HG03175 (cell line): Measurements from ENCODE around the gene ZNF442.
"Not testable (repeated sequence)": the region's sequence is repeated elsewhere in the genome, so short reads cannot be mapped to it uniquely, and the experiment has no call there.

Source experiments
- ATAC-seq: cut with Tn5 transposase; IDR thresholded peaks from one replicate; pipeline ENCODE4 v1.9.1; 2021; ENCODE audit warnings: mild to moderate bottlenecking, moderate library complexity; ENCODE audit not compliant: unreplicated experiment

ZNF442 gene

DNA sequence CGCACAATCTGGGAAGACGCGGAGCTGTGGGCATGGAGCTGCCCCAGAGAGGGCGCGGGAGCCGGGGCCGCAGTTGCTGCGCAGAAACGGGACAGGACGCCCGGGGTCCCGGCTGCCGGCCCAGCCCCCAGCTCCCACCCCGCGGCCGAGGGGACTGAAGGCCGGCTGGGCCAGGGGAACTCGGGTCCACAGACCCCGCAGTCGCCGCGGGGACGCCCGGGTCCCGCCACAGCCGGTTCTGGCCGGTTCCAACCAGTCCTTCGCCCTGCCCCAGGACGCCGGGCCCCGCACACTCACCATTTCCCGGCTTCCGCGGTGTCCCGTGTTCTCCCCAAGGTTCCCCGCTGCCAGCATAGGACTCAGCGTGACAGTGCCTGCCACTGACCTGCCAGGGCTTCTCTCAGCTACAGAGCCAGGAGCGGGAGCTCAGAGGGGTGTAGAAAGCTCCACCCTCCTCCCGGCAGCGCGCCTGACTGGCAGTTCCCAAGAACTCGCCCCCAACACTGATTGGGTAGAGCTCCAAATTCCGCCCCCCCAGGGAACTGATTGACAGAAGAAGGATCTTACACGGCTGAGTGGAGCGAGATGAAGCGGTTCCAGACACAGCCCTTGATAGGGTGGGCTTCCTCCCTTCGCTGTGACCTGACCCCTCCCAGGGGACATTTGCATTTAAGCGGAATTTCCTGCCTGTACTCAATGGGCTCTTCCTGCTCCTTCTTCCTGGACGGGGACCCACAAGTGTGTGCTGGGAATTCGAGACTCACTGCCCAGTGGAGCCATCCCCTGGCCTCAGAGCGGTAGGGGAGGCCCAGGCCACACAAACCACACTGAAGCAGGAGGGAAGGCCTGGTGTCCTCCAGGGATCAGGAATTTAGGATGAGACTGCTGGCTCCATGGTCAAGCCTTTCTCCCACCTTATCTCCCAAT lies at the start of gene ZNF442:
Gene ZNF442, minus strand, starts transcription at position 448 of the 927 bp plus-strand sequence. CDS start 2,052 bp downstream, outside the sequence.
- ATAC-seq, result peak; percentile 88

DNA sequence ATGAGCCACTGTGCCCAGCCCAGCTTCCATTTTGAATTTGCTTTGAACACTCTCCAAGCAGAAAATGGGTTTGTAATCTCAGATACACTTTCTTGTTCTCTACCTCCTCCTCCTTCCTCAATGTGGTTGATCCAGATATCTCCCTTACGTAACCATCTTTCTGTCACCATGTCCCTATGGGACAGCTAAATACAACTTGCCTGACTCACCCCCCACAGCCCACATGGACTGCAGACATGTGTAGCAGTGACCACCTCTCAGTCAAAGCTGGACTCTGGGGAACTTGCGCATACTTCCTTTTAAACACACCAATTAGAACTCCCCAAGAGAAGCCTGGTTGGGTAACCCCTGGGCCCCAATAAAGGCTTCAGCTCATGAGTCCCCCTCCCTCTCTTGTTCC lies 46.4 kb upstream of the ZNF442 start:
- no peak for ATAC-seq

DNA sequence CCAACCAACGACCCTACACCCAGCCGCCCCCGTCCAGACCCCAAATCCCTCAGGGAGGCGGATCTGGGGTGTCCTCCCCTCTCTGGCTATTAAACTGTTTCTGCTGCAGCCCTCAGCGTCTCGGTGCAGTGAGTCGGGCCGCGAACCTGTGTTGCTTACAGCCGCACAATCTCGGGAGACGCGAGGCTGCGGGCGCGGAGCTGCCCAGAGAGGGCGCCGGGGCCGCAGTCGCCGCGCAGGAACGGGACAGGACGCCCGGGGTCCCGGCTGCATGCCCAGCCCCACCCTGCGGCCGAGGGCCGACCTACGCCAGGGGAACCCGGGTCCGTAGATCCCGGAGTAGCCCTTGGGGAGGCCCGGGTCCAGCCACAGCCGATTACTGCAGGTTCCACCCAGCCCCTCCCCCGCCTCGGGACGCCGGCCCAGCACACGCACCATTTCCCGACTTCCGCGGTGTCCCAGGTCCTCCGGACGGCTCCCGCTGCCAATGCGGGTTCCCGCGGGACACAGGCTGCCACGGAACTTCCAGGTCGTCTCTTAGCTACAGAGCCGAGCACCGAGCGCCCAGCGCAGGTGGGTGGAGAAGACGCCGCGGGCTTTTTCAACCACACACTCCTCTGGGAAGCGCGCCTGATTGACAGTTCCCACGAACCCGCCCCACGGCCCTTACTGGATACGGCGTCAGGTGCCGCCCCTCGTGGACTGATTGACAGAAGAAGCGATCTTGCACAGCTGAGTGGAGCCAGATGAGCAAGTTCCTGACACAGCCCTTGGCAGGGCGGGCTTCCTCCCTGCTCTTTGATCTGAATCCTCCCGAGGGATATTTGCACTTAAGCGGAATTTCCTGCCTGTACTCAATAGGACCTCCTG lies 35.4 kb upstream of the ZNF442 start, which contains the start of gene ZNF799:
Gene ZNF799, minus strand, starts transcription at position 639 of the 870 bp plus-strand sequence. Its CDS starts 201 bp downstream, at position 438.
- peak; percentile 85 for ATAC-seq

DNA sequence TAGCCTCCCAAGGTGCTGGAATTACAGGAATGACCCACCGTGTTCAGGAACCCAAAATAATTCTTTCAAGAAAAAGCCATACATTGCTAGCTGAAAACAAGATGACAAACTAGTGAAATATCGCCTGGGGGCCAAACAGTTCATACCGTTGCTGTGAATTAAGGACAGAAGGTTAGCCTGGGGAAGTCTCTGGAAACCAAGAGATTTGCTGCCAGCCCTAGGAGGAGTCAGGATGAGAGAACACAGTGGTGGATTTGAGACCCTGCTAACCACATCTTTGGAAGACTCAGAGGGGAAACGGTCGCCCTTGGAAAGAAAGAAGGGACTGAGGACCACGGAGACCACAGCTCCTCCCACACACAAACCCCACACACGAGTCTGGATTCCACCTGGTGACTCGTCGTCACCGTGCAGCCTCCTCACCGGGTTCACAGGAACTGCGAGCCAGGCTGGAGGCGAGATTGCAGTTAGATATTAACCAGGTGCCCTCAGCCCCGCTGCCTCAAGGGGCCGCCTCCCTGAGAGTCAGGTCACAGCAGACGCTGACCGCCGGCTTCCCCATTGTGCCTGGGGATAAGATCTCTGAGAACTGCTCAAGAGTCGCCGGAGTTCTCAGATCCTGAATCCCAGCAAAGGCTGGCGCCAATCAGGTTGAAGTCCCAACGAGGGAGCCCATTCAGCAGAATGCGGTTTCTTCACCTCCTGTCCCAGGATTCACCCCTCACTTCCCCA lies 34.6 kb upstream of the ZNF442 start:
- ATAC-seq, result peak; percentile 44

DNA sequence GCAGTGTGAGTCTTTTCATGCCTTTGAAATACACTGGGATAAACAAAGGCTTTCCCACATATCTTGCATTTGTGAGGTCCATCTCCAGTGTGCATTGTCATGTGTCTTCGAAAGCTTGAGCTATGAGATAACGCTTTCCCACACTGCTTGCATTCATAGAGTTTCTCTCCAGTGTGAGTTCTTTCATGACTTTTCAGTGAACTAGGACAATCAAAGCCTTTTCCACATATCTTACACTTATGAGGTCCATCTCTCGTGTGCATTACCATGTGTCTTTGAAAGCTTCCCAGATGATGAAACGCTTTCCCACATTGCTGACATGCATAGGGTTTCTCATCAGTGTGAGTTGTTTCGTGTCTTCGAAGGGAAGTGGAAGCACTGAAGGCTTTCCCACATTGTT lies 25.7 kb upstream of the ZNF442 start:
- ATAC-seq, result not testable (repeated sequence)

DNA sequence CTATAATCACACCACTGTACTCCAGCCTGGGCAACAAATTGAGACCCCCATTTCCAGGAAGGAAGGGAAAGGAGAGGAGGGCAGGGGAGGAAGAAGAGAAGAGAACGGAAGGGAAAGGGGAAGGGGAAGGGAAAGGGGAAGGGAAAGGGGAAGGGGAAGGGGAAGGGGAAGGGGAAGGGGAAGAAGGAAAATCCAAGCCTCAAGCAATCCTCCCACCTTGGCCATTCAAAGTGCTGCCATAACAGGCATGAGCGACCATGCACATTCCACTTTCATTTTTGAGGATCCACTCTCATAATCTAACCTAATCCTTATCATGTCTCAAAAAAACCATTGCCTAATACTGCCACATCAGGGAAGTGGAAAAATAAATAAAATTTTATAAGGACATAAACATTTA lies 20.9 kb upstream of the ZNF442 start:
- not testable (repeated sequence) for ATAC-seq

DNA sequence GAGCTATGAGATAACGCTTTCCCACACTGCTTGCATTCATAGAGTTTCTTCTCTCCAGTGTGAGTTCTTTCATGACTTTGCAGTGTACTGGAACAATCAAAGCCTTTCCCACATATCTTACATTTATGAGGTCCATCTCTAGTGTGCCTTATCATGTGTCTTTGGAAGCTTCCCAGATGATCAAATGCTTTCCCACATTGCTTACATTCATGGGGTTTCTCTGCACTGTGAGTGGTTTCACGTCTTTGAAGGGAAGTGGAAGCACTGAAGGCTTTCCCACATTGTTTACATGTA lies 14.9 kb upstream of the ZNF442 start:
- ATAC-seq, result no peak

DNA sequence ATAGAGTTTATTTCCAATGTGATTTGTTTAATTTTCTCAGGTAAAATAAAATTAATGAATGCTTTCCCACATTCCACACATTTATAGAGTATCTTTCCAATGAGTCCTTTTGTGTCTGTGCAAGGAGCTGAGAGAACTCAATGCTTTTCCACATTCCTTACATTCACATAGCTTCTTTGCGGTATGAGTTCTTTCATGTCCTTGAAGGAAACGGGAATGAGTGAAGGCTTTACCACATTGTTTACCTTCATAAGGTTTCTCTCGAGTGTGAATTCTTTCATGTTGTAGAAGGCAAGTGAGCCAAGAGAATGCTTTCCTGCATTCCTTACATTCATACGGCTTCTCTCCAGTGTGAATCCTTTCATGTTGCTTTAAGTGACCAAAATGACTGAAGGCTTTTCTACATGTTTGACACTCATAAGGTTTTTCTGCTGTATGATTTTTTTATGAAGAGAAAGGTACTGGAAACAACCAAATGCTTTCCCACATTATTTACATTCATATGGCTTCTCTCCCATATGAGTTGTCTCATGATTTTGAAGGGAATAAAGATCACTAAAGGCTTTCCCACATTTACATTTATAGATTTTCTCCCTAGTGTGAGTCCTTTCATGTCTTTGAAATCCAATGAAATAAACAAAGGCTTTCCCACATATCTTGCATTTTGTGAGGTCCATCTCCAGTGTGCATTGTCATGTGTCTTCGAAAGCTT lies 14.4 kb upstream of the ZNF442 start:
- no peak for ATAC-seq

DNA sequence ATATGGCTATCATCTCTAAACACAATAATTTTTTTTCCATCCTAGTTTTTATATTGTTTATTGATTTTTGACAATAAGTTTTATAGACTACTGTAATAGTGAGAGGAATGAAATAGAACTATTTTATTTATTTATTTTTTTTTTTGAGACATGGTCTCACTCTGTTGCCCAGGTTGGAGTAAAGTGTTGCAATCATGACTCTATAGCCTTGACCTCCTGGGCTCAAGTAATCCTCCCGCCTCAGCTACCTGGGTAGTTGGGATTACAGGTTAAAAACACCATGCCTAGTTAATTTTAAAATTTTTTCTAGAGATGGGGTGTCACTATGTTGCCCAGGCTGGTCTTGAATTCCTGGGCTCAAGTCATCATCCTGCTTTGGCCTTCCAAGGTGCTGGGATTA lies 8.5 kb upstream of the ZNF442 start:
- ATAC-seq, result no peak

DNA sequence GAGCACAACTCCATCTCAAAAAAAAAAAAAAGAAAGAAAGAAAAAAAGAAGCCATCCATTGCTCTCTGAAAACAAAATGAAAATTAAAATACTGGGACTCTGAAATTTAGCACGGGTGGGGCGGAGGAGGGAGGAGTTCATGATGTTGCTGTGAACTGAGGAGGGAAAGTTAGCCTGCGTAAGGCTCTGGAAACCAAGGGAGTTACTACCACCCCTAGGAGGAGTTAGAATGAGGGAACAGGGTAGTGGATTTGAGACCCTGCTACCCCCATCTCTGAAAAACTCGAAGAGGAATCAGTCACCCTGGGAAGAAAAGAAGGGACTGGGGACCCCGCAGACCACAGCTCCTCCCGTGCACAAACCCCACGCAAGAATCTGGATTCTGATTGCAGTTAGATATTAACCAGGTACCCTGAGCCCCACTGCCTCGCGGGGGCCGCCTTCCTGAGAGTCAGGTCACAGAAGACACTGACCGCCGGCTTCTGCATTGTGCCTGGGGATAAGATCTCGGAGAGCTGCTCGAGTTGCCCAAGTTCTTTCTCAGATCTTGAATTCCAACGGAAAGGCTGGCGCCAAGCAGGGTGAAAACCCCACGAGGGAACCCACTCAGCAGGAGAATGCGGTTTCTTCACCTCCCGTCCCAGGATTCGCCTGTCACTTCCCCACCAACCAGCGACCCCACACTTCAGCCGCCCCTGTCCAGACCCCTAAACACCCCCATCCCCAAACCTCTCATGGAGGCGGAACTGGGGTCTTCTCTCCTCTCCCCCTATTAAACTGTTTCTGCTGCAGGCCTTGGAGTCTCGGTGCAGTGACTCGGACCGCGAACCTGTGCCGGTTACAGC lies 870 bp downstream of the ZNF442 start:
- no peak for ATAC-seq

DNA sequence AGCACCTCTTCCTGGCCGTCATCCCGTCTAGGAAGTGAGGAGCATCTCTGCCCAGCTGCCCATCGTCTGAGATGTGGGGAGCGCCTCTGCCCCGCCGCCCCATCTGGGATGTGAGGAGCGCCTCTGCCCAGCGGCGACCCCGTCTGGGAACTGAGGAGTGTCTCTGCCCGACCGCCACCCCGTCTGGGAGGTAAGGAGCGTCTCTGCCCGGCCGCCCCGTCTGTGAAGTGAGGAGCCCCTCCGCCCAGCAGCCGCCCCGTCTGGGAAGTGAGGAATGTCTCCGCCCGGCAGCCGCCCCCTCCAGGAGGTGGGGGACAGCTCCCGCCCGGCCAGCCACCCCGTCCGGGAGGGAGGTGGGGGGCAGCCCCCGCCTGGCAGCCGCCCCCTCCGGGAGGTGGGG lies 3.2 kb downstream of the ZNF442 start:
- not testable (repeated sequence) for ATAC-seq

DNA sequence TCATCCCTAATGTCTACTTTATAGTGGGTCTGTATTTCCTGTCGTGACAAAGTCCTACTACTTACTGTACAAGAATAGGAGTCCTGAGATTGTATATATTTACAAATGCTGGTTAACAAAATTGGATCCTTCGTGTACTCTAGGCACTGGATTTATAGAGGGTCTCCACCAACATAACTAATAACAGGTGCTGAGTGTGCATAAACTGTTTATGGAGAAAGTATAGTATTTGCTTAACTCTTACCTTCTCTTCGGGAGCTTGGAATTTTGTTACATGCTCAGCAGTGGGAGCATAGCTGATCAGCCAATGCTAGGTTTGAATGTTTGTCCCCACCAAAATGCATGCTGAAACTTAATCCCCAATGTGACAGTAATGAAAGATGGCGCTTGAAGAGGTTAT lies 12.1 kb downstream of the ZNF442 start:
- no peak for ATAC-seq

DNA sequence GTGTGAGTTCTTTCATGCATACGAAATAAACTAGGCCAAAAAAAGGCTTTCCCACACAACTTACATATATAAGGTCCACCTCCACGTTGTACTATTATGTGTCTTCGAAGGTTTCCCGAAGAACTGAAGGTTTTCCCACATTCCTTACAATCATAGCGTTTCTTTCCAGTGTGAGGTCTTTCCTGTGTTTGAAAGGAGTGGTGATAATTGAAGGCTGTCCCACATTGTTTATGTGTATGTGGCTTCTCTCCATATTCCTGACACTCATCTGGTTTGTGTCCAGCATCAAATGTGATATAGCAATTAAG lies 14.6 kb downstream of the ZNF442 start:
- ATAC-seq, result no peak

DNA sequence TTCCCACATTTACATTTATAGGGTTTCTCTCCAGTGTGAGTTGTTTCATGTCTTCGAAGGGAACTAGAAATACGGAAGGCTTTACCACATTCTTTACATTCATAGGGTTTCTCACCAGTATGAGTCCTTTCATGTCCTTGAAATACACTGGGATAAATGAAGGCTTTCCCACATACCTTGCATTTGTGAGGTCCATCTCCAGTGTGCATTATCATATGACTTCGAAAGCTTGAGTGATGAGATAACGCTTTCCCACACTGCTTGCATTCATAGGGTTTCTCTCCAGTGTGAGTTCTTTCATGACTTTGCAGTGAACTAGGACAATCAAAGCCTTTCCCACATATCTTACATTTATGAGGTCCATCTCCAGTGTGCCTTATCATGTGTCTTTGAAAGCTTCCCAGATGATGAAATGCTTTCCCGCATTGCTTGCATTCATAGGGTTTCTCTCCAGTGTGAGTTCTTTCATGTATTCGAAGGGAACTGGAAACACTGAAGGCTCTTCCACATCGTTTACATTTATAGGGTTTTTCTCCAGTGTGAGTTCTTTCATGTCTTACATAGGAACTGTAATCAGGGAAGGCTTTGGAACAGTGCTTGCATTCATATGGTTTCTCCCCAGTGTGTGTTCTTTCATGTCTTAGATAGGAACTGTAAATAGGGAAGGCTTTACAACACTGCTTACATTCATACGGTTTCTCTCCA lies 15.1 kb downstream of the ZNF442 start:
- ATAC-seq, result no peak

DNA sequence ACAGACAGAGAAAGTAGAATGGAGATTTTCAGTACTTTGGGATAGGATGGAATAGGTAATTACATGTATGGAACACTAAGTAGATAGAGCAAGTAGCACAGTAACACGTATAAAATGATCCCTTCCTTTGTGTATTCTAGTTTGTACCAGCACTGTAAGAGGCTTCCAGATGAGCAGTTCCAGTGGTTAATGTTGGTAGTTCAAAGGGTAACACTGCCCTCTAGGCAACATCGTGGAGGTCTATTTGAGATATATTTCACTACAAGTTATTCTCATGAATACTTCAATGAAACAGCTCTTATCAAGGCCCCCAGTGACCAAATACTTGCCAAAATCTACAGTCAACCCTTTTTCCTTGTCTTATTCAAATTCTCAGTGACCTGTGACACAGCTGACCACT lies 18.6 kb downstream of the ZNF442 start:
- no peak for ATAC-seq

DNA sequence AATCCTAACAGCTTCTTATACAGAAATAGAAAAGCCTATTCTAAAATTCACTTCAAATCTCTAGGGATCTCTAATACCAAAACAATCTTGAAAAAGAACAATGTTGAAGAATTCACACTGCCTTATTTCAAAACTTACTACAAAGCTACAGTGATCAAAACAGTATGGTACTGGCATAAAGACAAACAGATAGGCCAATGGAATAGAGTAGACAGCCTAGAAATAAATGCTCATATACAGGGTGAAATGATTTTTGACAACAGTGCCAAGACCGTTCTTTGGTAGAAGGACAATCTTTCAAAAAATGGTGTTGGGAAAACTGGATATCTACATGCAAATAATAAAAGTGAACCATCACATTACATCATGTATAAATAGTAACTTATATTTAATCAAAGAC lies 20.3 kb downstream of the ZNF442 start:
- ATAC-seq, result no peak

DNA sequence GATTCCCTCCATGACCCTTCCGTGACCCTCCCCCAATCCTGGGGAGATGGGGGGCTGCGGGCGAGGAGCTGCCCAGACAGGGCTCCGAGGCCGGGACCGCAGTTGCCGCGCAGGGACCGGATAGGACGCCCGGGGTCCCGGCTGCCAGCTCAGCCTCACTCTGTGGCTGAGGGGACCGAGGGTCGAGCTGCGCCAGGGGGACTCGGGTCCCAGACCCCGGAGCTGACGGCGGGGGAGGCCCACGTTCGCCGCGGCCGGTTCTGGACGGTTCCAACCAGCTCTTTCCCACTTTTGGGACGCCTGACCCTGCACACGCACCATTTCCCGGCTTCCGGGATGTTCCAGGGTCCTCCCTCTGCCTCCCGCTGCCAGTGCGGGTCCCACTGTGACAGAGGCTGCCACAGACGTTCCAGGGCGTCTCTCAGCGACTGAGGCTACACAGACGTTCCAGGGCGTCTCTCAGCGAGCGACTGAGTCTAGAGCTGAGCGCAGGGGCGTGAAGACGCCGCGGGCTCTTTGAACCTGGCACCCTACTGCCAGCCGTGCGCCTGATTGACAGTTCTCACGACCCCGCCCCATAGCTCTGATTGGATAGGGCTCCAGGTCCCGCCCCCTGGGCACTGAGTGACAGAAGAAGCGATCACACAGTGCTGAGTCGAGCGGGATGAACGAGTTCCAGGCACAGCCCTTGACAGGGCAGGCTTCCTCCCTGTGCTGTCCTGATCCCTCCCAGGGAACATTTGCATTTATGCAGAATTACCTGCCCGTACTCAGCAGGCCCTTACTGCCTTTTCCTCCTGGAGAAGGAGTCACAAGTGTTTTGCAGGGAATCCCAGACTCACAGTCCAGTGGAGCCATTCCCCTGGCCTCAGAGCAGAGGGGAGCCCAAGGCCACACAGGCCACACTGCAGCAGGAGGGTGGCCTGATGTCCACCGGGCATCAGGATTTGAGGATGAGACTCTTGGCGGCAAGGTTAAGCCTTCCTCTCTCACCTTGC lies 32.0 kb downstream of the ZNF442 start, which contains the start of gene ZNF563:
Gene ZNF563, minus strand, starts transcription at position 472 of the 998 bp plus-strand sequence. Its CDS starts 151 bp downstream, at position 321.
- peak; percentile 97 for ATAC-seq
